Endothelial cell of umbilical vein (primary cell): Measurements from ENCODE around the gene HAND1. TPM values are rescaled to one million over a fixed set of nuclear protein-coding genes. Genes with fewer than 3 reads are reported as not detected.

Source experiments
- BruUV-seq: library from RNA; stranded (reverse); fragments of 400-500 nt; replicated peaks from 2 replicates; lab custom pipeline; 2021; lab: Mats Ljungman, UMichigan
- CTCF ChIA-PET: fragments of 300-600, 350-600 bp; sonication (Branson Sonifier 250); formaldehyde crosslinking; loops from one replicate; lab custom pipeline; 2021; ENCODE audit warnings: antibody characterized with exemption, inconsistent platforms; lab: Charles Lee
- POLR2A ChIA-PET: fragments of 300-600, 350-600 bp; sonication (Branson Sonifier 250); formaldehyde crosslinking; loops from one replicate; lab custom pipeline; 2021; ENCODE audit warnings: antibody characterized with exemption, inconsistent platforms; lab: Charles Lee
- DNase-seq: peaks from one replicate; pipeline ENCODE4 v3.0.0-alpha.2; 2011; ENCODE audit warnings: low read depth, low spot score
- FAIRE-seq: peaks from 2 replicates; lab custom pipeline; 2011; peaks lifted over from hg19 to GRCh38; lab: Jason Lieb, UNC
- H2AFZ ChIP-seq: 2 replicates; pipeline ENCODE4 v1.6.0; 2012; ENCODE audit warnings: low read depth, low read length, control low read depth, inconsistent platforms
- H3K27ac ChIP-seq: 2 replicates; pipeline ENCODE4 v1.5.1; 2011; ENCODE audit warnings: low read depth, mild to moderate bottlenecking, control low read depth, low read length, moderate library complexity; ENCODE audit not compliant: insufficient read depth
- H3K27me3 ChIP-seq, 2 experiments: 2 replicates each; pipeline versions ENCODE4 v1.6.0 to v1.6.1; 2011; ENCODE audit warnings: low read length in 2 of 2, mixed read lengths in 1 of 2; ENCODE audit not compliant: control insufficient read depth in 2 of 2, insufficient read depth in 2 of 2
- H3K36me3 ChIP-seq, 2 experiments: 2 replicates in 1 of 2; 3 replicates in 1 of 2; pipeline ENCODE4 v1.5.1; 2011; ENCODE audit warnings: low read length in 2 of 2, mild to moderate bottlenecking in 1 of 2, moderate library complexity in 1 of 2; ENCODE audit not compliant: control insufficient read depth in 2 of 2, insufficient read depth in 2 of 2; ENCODE audit errors: extremely low read depth in 1 of 2
- H3K4me1 ChIP-seq: 3 replicates; pipeline ENCODE4 v1.5.1; 2011; ENCODE audit warnings: mild to moderate bottlenecking, low read length; ENCODE audit not compliant: control insufficient read depth, insufficient read depth; ENCODE audit errors: extremely low read depth
- H3K4me2 ChIP-seq: 2 replicates; pipeline ENCODE4 v1.6.1; 2011; ENCODE audit warnings: low read length, control low read depth, mixed read lengths; ENCODE audit not compliant: insufficient read depth
- H3K4me3 ChIP-seq, 3 experiments: fragments of 200-600 bp in 1 of 3; sonication (generic), shearing (Covaris generic) in 1 of 3; replicated peaks in 1 of 3; 2 replicates each; pipeline ENCODE4 v1.5.1; 2011 to 2016; ENCODE audit warnings: control low read depth in 3 of 3, low read length in 3 of 3, mild to moderate bottlenecking in 2 of 3, inconsistent platforms in 1 of 3, low read depth in 1 of 3, moderate library complexity in 1 of 3; ENCODE audit not compliant: insufficient read depth in 1 of 3
- H3K79me2 ChIP-seq: 2 replicates; pipeline ENCODE4 v1.6.0; 2012; ENCODE audit warnings: low read length, inconsistent platforms; ENCODE audit not compliant: control insufficient read depth, insufficient read depth
- H3K9ac ChIP-seq: replicated peaks from 2 replicates; pipeline ENCODE3; 2011; ENCODE audit warnings: low read length, control low read depth; ENCODE audit not compliant: insufficient read depth; ENCODE audit errors: extremely low read depth
- H3K9me1 ChIP-seq: replicated peaks from 3 replicates; pipeline ENCODE4 v1.6.0; 2011; ENCODE audit warnings: mild to moderate bottlenecking, low read length; ENCODE audit not compliant: control insufficient read depth, insufficient read depth; ENCODE audit errors: extremely low read depth
- H3K9me3 ChIP-seq: replicated peaks from 2 replicates; pipeline ENCODE4 v1.5.1; 2012; ENCODE audit warnings: low read length, inconsistent platforms; ENCODE audit not compliant: control insufficient read depth, insufficient read depth
- H4K20me1 ChIP-seq: replicated peaks from 2 replicates; pipeline ENCODE3; 2011; ENCODE audit warnings: mild to moderate bottlenecking, low read length; ENCODE audit not compliant: control insufficient read depth, insufficient read depth; ENCODE audit errors: extremely low read depth
- EZH2 ChIP-seq: IDR thresholded peaks from 2 replicates; pipeline ENCODE4 v1.6.1; 2012; ENCODE audit warnings: borderline replicate concordance, low read depth, mild to moderate bottlenecking, moderate library complexity, low read length, inconsistent platforms; ENCODE audit not compliant: severe bottlenecking
- FOS ChIP-seq: IDR thresholded peaks from 2 replicates; pipeline ENCODE4 v1.6.1; 2011; ENCODE audit warnings: mild to moderate bottlenecking, low read length, moderate library complexity, borderline replicate concordance; ENCODE audit not compliant: insufficient read depth
- GATA2 ChIP-seq: IDR thresholded peaks from 2 replicates; pipeline ENCODE4 v1.7.0; 2011; ENCODE audit warnings: low read depth, mild to moderate bottlenecking, moderate library complexity, mixed read lengths, low read length; ENCODE audit not compliant: insufficient read length, insufficient read depth
- JUN ChIP-seq: IDR thresholded peaks from 2 replicates; pipeline ENCODE4 v1.6.1; 2011; ENCODE audit warnings: borderline replicate concordance, low read depth; ENCODE audit not compliant: insufficient read length, insufficient read depth
- MYC ChIP-seq: IDR thresholded peaks from one replicate; pipeline ENCODE4 v1.6.1; 2011; ENCODE audit warnings: mild to moderate bottlenecking, low read depth, low read length
- POLR2A ChIP-seq: IDR thresholded peaks from 2 replicates; pipeline ENCODE4 v1.6.1; 2012; ENCODE audit warnings: low read depth, mild to moderate bottlenecking, control low read depth, low read length
- POLR2AphosphoS5 ChIP-seq: IDR thresholded peaks from 2 replicates; pipeline ENCODE4 v1.6.1; 2012; ENCODE audit warnings: low read depth, mild to moderate bottlenecking, control low read depth, low read length, moderate library complexity; ENCODE audit not compliant: insufficient read depth
- dilution Hi-C: fragments of 300-500 bp; cut with MboI; formaldehyde crosslinking; loops from one replicate; pipeline ENCODE4 v1.15.0; 2019; ENCODE audit warnings: low sequenced_read_pairs; ENCODE audit not compliant: extremely low pct_ligation_motif_present
- intact Hi-C: fragments of 100-400 bp; cut with micrococcal nuclease; formaldehyde crosslinking; loops from one replicate; pipeline ENCODE4 v1.10.0; 2022
- polyA plus RNA-seq, 4 experiments: library from polyadenylated mRNA; depleted of rRNA in 3 of 4; stranded (reverse) in 3 of 4; unstranded in 1 of 4; fragments of >200 nt; gene quantifications; 2 replicates each; pipeline versions ENCODE4 v1.2.1 to v1.2.3, GENCODE V29; 2011 to 2012; ENCODE audit warnings: missing spikeins in 1 of 4
- total RNA-seq: library from RNA; stranded (reverse); gene quantifications from 2 replicates; pipeline ENCODE4 v1.2.3, GENCODE V29; 2021
- TF ChIP-seq, protein P1 (sequence below), 2 donors: IDR thresholded peaks; 1 replicate in 1 of 2; 2 replicates in 1 of 2; pipeline ENCODE4 v1.5.1; 2011; ENCODE audit warnings: low read length in 2 of 2, mild to moderate bottlenecking in 2 of 2, moderate library complexity in 2 of 2, control low read depth in 1 of 2, inconsistent platforms in 1 of 2, low read depth in 1 of 2; ENCODE audit not compliant: insufficient read depth in 1 of 2; ENCODE audit errors: extremely low read depth in 1 of 2
- TF ChIP-seq, protein P2 (sequence below): IDR thresholded peaks from 2 replicates; pipeline ENCODE4 v1.6.1; 2011; ENCODE audit not compliant: insufficient read depth, insufficient read length

The HAND1 gene
- total and polyA plus RNA-seq, 2 donors (not counting 3 experiments of a cell fraction or from before 2014, with no cell fraction given): not detected

- Histone ChIP-seq H3K9me1 (no peaks in the 10 kb centered on the region), H3K9ac (no peak overlapping the region), H3K27me3 (peaks cover under 1 to 9% of the 10 kb centered on the region in 2 experiments), H3K4me3 (no peak overlapping the region), H3K4me1 (no peaks in the 10 kb centered on the region), H3K27ac (no peak overlapping the region), H3K79me2 (no peaks in the 10 kb centered on the region), H3K4me2 (no peak overlapping the region), H3K9me3 (no peaks in the 10 kb centered on the region), H3K36me3 (no peaks in the 10 kb centered on the region), H4K20me1 (no peaks in the 10 kb centered on the region), H2AFZ (no peak overlapping the region)
- no peak for FAIRE-seq
- ChIA-PET CTCF (interaction anchor here (0.6 to 8.9 kb wide), 2 partner anchors 18 to 53 kb away, joined by 3 to 48 read pairs; no protein-coding TSS in a partner anchor), POLR2A (no interaction called here)
- intact Hi-C loops (no loop called here), dilution Hi-C loops (no loop called here)
- TF ChIP-seq, protein P1, sequence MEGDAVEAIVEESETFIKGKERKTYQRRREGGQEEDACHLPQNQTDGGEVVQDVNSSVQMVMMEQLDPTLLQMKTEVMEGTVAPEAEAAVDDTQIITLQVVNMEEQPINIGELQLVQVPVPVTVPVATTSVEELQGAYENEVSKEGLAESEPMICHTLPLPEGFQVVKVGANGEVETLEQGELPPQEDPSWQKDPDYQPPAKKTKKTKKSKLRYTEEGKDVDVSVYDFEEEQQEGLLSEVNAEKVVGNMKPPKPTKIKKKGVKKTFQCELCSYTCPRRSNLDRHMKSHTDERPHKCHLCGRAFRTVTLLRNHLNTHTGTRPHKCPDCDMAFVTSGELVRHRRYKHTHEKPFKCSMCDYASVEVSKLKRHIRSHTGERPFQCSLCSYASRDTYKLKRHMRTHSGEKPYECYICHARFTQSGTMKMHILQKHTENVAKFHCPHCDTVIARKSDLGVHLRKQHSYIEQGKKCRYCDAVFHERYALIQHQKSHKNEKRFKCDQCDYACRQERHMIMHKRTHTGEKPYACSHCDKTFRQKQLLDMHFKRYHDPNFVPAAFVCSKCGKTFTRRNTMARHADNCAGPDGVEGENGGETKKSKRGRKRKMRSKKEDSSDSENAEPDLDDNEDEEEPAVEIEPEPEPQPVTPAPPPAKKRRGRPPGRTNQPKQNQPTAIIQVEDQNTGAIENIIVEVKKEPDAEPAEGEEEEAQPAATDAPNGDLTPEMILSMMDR (IDR thresholded peaks at IDR 0.05; ENCODE audit: extremely low read depth in 1 of 2, insufficient read depth in 1 of 2, low read depth in 1 of 2, low read length in 2 of 2): no peak
- no peak for TF ChIP-seq EZH2
- DNase-seq: no peak
- BruUV-seq: no TSS peak
Observed at GRCh38 chr5:154503698-154504039, 25.6 kb upstream of the HAND1 start.

GRCh38 chr5:154502180-154502579 is 24.2 kb upstream of the HAND1 start:
- no peak for FAIRE-seq
- no peak for DNase-seq
- intact Hi-C loops (no loop called here), dilution Hi-C loops (no loop called here)
- no peaks in the 10 kb centered on the region for H3K36me3 ChIP-seq
- no TSS peak for BruUV-seq
- H3K79me2 ChIP-seq: no peaks in the 10 kb centered on the region
- H2AFZ ChIP-seq: no peak overlapping the region
- H3K9me1 ChIP-seq: no peaks in the 10 kb centered on the region
- no peak overlapping the region for H3K4me3 ChIP-seq
- POLR2A ChIA-PET: no interaction called here
- TF ChIP-seq FOS: no peak
- TF ChIP-seq MYC: no peak
- no peak for TF ChIP-seq EZH2
- no peak for TF ChIP-seq GATA2
- TF ChIP-seq JUN: no peak
- TF ChIP-seq, protein P1 (IDR thresholded peaks at IDR 0.05; ENCODE audit: extremely low read depth in 1 of 2, insufficient read depth in 1 of 2, low read depth in 1 of 2, low read length in 2 of 2): no peak
- TF ChIP-seq, protein P2, sequence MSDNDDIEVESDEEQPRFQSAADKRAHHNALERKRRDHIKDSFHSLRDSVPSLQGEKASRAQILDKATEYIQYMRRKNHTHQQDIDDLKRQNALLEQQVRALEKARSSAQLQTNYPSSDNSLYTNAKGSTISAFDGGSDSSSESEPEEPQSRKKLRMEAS: no peak
- TF ChIP-seq POLR2AphosphoS5: no peak
- TF ChIP-seq POLR2A: no peak
- H3K9me3 ChIP-seq: no peaks in the 10 kb centered on the region
- H3K4me2 ChIP-seq: no peak overlapping the region
- H3K9ac ChIP-seq: no peak overlapping the region
- no peak overlapping the region for H3K27ac ChIP-seq
- no peaks in the 10 kb centered on the region for H4K20me1 ChIP-seq
- CTCF ChIA-PET: interaction anchor here (1.0 to 8.9 kb wide), 2 partner anchors 20 to 65 kb away, joined by 3 to 48 read pairs; no protein-coding TSS in a partner anchor
- no peaks in the 10 kb centered on the region for H3K4me1 ChIP-seq
- H3K27me3 ChIP-seq: peaks cover 3 to 9% of the 10 kb centered on the region in 2 experiments
